ENCODE results near the gene GART. TPM values are rescaled to one million over a fixed set of nuclear protein-coding genes. Genes with fewer than 3 reads are reported as not detected.

The GART gene
- total and polyA plus RNA-seq, 2 of the 4 experiments (the other 2 are of a cell fraction) = 29.9 to 73.8 TPM

GRCh38 chr21:33540711-33541104, 1.2 kb downstream of the GART start:
- ATAC-seq (ENCODE audit: low read depth) (no peak), DNase-seq (no peak)
- Histone ChIP-seq H2BK20ac (ENCODE audit: low read depth, low read length) (no peak overlapping the region), H2BK5ac (ENCODE audit: low read depth, low read length, poor library complexity, severe bottlenecking) (no peak overlapping the region), H3K79me1 (ENCODE audit: low read depth in 1 of 2, low read length in 2 of 2) (peaks cover 8 to 44% of the 10 kb centered on the region in 2 experiments; a peak in 3 of 4 replicates), H3K27me3 (ENCODE audit: control insufficient read depth, insufficient read depth, low read length) (no peaks in the 10 kb centered on the region), H3K4me2 (ENCODE audit: low read depth, low read length) (no peak overlapping the region), H2BK120ac (ENCODE audit: low read depth, low read length) (no peak overlapping the region), H4K91ac (ENCODE audit: insufficient read depth, low read depth, low read length) (no peak overlapping the region), H3K9me1 (ENCODE audit: insufficient read depth, low read length) (no peaks in the 10 kb centered on the region), H4K20me1 (ENCODE audit: insufficient read depth, low read length) (peaks cover 28% of the 10 kb centered on the region), H3K9me3 (ENCODE audit: control insufficient read depth, insufficient read depth, low read length) (no peaks in the 10 kb centered on the region), H3K4ac (ENCODE audit: low read depth, low read length) (no peak overlapping the region), H4K8ac (ENCODE audit: low read depth in 2 of 2, low read length in 2 of 2) (no peak overlapping the region), H3K56ac (ENCODE audit: extremely low read depth, insufficient read depth, low read length) (no peak overlapping the region), H3K4me3 (ENCODE audit: insufficient read depth, low read depth, low read length) (no peak overlapping the region), H4K5ac (ENCODE audit: low read depth, low read length) (no peak overlapping the region), H3K4me1 (ENCODE audit: control insufficient read depth, insufficient read depth, low read length) (no peaks in the 10 kb centered on the region), H3K14ac (replicated peaks; ENCODE audit: low read depth, low read length) (no peak overlapping the region), H3K9ac (ENCODE audit: low read depth, low read length) (no peak overlapping the region), H2AK9ac (replicated peaks; ENCODE audit: low read depth, low read length, poor library complexity) (no peak overlapping the region), H3K23ac (ENCODE audit: low read depth, low read length) (no peak overlapping the region), H2BK15ac (ENCODE audit: low read depth, low read length) (no peak overlapping the region), H3K18ac (ENCODE audit: low read depth, low read length) (no peak overlapping the region), H3K27ac (ENCODE audit: insufficient read depth, low read length) (no peak overlapping the region), H3K36me3 (ENCODE audit: control insufficient read depth, insufficient read depth, low read length) (peaks cover 12% of the 10 kb centered on the region), H2AK5ac (ENCODE audit: low read depth, low read length) (no peak overlapping the region), H2AFZ (replicated peaks; ENCODE audit: low read length, poor library complexity) (no peak overlapping the region)
- WGBS, 2 experiments (ENCODE audit: extremely low coverage in 2 of 2, insufficient read length in 1 of 2) = no CpG with 5 or more reads among the region's 3 CpGs
- ChIA-PET POLR2A (ENCODE audit: unreplicated experiment) (no interaction called here), CTCF (interaction anchor here (0.6 kb wide), 1 partner anchor 153 kb away, joined by 5 read pairs; no protein-coding TSS in a partner anchor)
- intact Hi-C loops (cut with micrococcal nuclease) (no loop called here), dilution Hi-C loops (cut with HindIII; ENCODE audit: low sequenced_read_pairs, unreplicated experiment) (no loop called here), in situ Hi-C loops (cut with MboI; ENCODE audit: low sequenced_read_pairs) (no loop called here)
- no TSS peak for BruUV-seq (replicated peaks)
- no peak for TF ChIP-seq USF2 (IDR thresholded peaks at IDR 0.05; ENCODE audit: low read depth, low read length)
- TF ChIP-seq SMC3 (IDR thresholded peaks at IDR 0.05; ENCODE audit: low read depth, low read length) = no peak
- no peak for TF ChIP-seq MAFK (IDR thresholded peaks at IDR 0.05; ENCODE audit: low read depth, low read length)
- no peak for TF ChIP-seq CEBPB (IDR thresholded peaks at IDR 0.05; ENCODE audit: low read depth, low read length)
- no peak for TF ChIP-seq RAD21 (IDR thresholded peaks at IDR 0.05; ENCODE audit: low read length)
- TF ChIP-seq MXI1 (IDR thresholded peaks at IDR 0.05; ENCODE audit: borderline replicate concordance, low read depth, low read length) = no peak
- TF ChIP-seq NFE2L2 (IDR thresholded peaks at IDR 0.05; ENCODE audit: low read depth, low read length) = no peak
- TF ChIP-seq FOS (IDR thresholded peaks at IDR 0.05; ENCODE audit: low read depth, low read length) = no peak
- no peak for TF ChIP-seq CTCF (conservative IDR thresholded peaks at IDR 0.05; ENCODE audit: low read depth, low read length)
- no peak for TF ChIP-seq RFX5 (IDR thresholded peaks at IDR 0.05; ENCODE audit: low read depth, low read length)
- TF ChIP-seq POLR2A (IDR thresholded peaks at IDR 0.05; ENCODE audit: low read depth, low read length) = no peak
- TF ChIP-seq ELK1 (IDR thresholded peaks at IDR 0.05; ENCODE audit: borderline replicate concordance, low read depth, low read length) = no peak
- TF ChIP-seq RCOR1 (IDR thresholded peaks at IDR 0.05; ENCODE audit: insufficient replicate concordance, low read length) = no peak
- no peak for TF ChIP-seq BHLHE40 (IDR thresholded peaks at IDR 0.05; ENCODE audit: low read depth, low read length)
- no peak for TF ChIP-seq MAZ (IDR thresholded peaks at IDR 0.05; ENCODE audit: borderline replicate concordance, low read depth, low read length)

Measured in IMR-90 (cell line).